Measurements from ENCODE around the gene CBLB.

Gene CBLB

GRCh38 chr3:105811518-105812193, 57.2 kb downstream of the CBLB start:
- H2BK5ac ChIP-seq (ENCODE audit: low read length), result no peak overlapping the region
- no CpG with 5 or more reads among the region's 10 CpGs for WGBS (ENCODE audit: extremely low coverage, insufficient coverage, low lambda C conversion rate)

GRCh38 chr3:105809208-105809888, 59.5 kb downstream of the CBLB start:
- no peak overlapping the region for H3K4me2 ChIP-seq (ENCODE audit: low read length)
- no peak for DNase-seq
- H3K9ac ChIP-seq (ENCODE audit: low read length), result no peak overlapping the region
- no peak overlapping the region for H4K5ac ChIP-seq (ENCODE audit: low read length)
- no peak overlapping the region for H3K27ac ChIP-seq (ENCODE audit: low read depth, low read length)
- no peak overlapping the region for H2BK15ac ChIP-seq (replicated peaks; ENCODE audit: low read depth)
- no peaks in the 10 kb centered on the region for H3K36me3 ChIP-seq (ENCODE audit: control insufficient read depth, insufficient read depth, low read length)
- no peaks in the 10 kb centered on the region for H3K79me1 ChIP-seq (ENCODE audit: low read length)
- H3K56ac ChIP-seq (ENCODE audit: low read length), result no peak overlapping the region
- no peak overlapping the region for H2BK5ac ChIP-seq (ENCODE audit: low read length)
- no peak overlapping the region for H3K23ac ChIP-seq (ENCODE audit: low read length)
- H2AK5ac ChIP-seq (ENCODE audit: low read length), result no peak overlapping the region
- no peaks in the 10 kb centered on the region for H3K4me1 ChIP-seq (ENCODE audit: control insufficient read depth, low read depth, low read length)
- no peaks in the 10 kb centered on the region for H3K27me3 ChIP-seq (ENCODE audit: insufficient read depth, low read length, poor library complexity)
- no peak overlapping the region for H2BK120ac ChIP-seq (ENCODE audit: low read depth, low read length)
- no peak overlapping the region for H4K8ac ChIP-seq (ENCODE audit: low read depth, low read length)
- H3K4ac ChIP-seq (ENCODE audit: low read depth, low read length), result no peak overlapping the region
- H3K18ac ChIP-seq (ENCODE audit: low read length), result no peak overlapping the region
- no CpG with 5 or more reads among the region's 2 CpGs for WGBS (ENCODE audit: extremely low coverage, insufficient coverage, low lambda C conversion rate)
- no peak overlapping the region for H3K4me3 ChIP-seq (ENCODE audit: low read length)
- no peaks in the 10 kb centered on the region for H3K79me2 ChIP-seq (ENCODE audit: control insufficient read depth, insufficient read depth, low read length)

More at GRCh38 chr3:105811518-105812193, 57.2 kb downstream of the CBLB start:
- H3K18ac ChIP-seq (ENCODE audit: low read length), result no peak overlapping the region
- H3K4me2 ChIP-seq (ENCODE audit: low read length), result no peak overlapping the region
- H3K27ac ChIP-seq (ENCODE audit: low read depth, low read length), result no peak overlapping the region
- H4K5ac ChIP-seq (ENCODE audit: low read length), result no peak overlapping the region
- no peaks in the 10 kb centered on the region for H3K79me1 ChIP-seq (ENCODE audit: low read length)
- H3K4me1 ChIP-seq (ENCODE audit: control insufficient read depth, low read depth, low read length), result no peaks in the 10 kb centered on the region
- H3K27me3 ChIP-seq (ENCODE audit: insufficient read depth, low read length, poor library complexity), result no peaks in the 10 kb centered on the region
- no peak overlapping the region for H2BK120ac ChIP-seq (ENCODE audit: low read depth, low read length)
- H3K4ac ChIP-seq (ENCODE audit: low read depth, low read length), result no peak overlapping the region
- no peak overlapping the region for H2BK15ac ChIP-seq (replicated peaks; ENCODE audit: low read depth)
- H3K4me3 ChIP-seq (ENCODE audit: low read length), result no peak overlapping the region
- no peaks in the 10 kb centered on the region for H3K36me3 ChIP-seq (ENCODE audit: control insufficient read depth, insufficient read depth, low read length)
- H2AK5ac ChIP-seq (ENCODE audit: low read length), result no peak overlapping the region
- no peaks in the 10 kb centered on the region for H3K79me2 ChIP-seq (ENCODE audit: control insufficient read depth, insufficient read depth, low read length)
- H3K23ac ChIP-seq (ENCODE audit: low read length), result no peak overlapping the region
- H4K8ac ChIP-seq (ENCODE audit: low read depth, low read length), result no peak overlapping the region
- no peak overlapping the region for H3K56ac ChIP-seq (ENCODE audit: low read length)
- no peak for DNase-seq
- no peak overlapping the region for H3K9ac ChIP-seq (ENCODE audit: low read length)

DNA sequence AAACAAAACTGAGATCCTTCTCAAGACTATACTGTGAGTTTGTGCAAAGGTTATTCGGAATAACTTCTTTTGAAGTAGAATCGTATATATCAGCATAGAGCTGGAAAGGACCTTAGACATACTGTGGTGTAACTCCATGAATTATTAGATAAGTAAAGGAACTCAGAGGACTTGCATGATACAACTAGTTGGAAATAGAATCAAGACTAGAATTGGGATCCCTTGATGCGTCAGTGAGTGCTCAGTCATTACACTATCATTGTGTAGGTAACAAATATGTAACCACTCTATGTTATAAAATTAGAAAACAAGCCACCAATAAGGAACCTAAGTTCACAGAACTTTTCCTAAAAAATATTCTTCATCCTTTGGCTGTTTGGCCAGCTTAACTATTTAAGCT, 61.1 kb downstream of the CBLB start:
- WGBS (ENCODE audit: extremely low coverage, insufficient coverage, low lambda C conversion rate), result no CpG with 5 or more reads among the region's 3 CpGs
- H3K4me2 ChIP-seq (ENCODE audit: low read length), result no peak overlapping the region
- DNase-seq, result no peak

GRCh38 chr3:105807146-105807545, 61.7 kb downstream of the CBLB start:
- Histone ChIP-seq H4K8ac (ENCODE audit: low read depth, low read length) (no peak overlapping the region), H3K23ac (ENCODE audit: low read length) (no peak overlapping the region), H3K56ac (ENCODE audit: low read length) (no peak overlapping the region), H3K4me3 (ENCODE audit: low read length) (no peak overlapping the region), H2BK15ac (replicated peaks; ENCODE audit: low read depth) (no peak overlapping the region), H3K79me1 (ENCODE audit: low read length) (no peaks in the 10 kb centered on the region), H3K27ac (ENCODE audit: low read depth, low read length) (no peak overlapping the region), H3K18ac (ENCODE audit: low read length) (no peak overlapping the region), H3K4me1 (ENCODE audit: control insufficient read depth, low read depth, low read length) (no peaks in the 10 kb centered on the region), H3K4ac (ENCODE audit: low read depth, low read length) (no peak overlapping the region), H2BK5ac (ENCODE audit: low read length) (no peak overlapping the region), H3K36me3 (ENCODE audit: control insufficient read depth, insufficient read depth, low read length) (no peaks in the 10 kb centered on the region), H3K79me2 (ENCODE audit: control insufficient read depth, insufficient read depth, low read length) (no peaks in the 10 kb centered on the region), H2AK5ac (ENCODE audit: low read length) (no peak overlapping the region), H2BK120ac (ENCODE audit: low read depth, low read length) (no peak overlapping the region), H3K27me3 (ENCODE audit: insufficient read depth, low read length, poor library complexity) (no peaks in the 10 kb centered on the region), H3K4me2 (ENCODE audit: low read length) (no peak overlapping the region), H4K5ac (ENCODE audit: low read length) (no peak overlapping the region), H3K9ac (ENCODE audit: low read length) (no peak overlapping the region)
- no peak for DNase-seq
- WGBS (ENCODE audit: extremely low coverage, insufficient coverage, low lambda C conversion rate), result no CpG with 5 or more reads among the region's 4 CpGs

More for the DNA sequence above, 61.1 kb downstream of the CBLB start:
- Histone ChIP-seq H3K27ac (ENCODE audit: low read depth, low read length) (no peak overlapping the region), H3K79me1 (ENCODE audit: low read length) (no peaks in the 10 kb centered on the region), H3K4me3 (ENCODE audit: low read length) (no peak overlapping the region), H3K4me1 (ENCODE audit: control insufficient read depth, low read depth, low read length) (no peaks in the 10 kb centered on the region), H2BK120ac (ENCODE audit: low read depth, low read length) (no peak overlapping the region), H2BK15ac (replicated peaks; ENCODE audit: low read depth) (no peak overlapping the region), H3K36me3 (ENCODE audit: control insufficient read depth, insufficient read depth, low read length) (no peaks in the 10 kb centered on the region), H4K5ac (ENCODE audit: low read length) (no peak overlapping the region), H3K56ac (ENCODE audit: low read length) (no peak overlapping the region), H3K9ac (ENCODE audit: low read length) (no peak overlapping the region), H3K23ac (ENCODE audit: low read length) (no peak overlapping the region), H3K18ac (ENCODE audit: low read length) (no peak overlapping the region), H2BK5ac (ENCODE audit: low read length) (no peak overlapping the region), H3K4ac (ENCODE audit: low read depth, low read length) (no peak overlapping the region), H3K27me3 (ENCODE audit: insufficient read depth, low read length, poor library complexity) (no peaks in the 10 kb centered on the region), H4K8ac (ENCODE audit: low read depth, low read length) (no peak overlapping the region), H3K79me2 (ENCODE audit: control insufficient read depth, insufficient read depth, low read length) (no peaks in the 10 kb centered on the region), H2AK5ac (ENCODE audit: low read length) (no peak overlapping the region)

DNA sequence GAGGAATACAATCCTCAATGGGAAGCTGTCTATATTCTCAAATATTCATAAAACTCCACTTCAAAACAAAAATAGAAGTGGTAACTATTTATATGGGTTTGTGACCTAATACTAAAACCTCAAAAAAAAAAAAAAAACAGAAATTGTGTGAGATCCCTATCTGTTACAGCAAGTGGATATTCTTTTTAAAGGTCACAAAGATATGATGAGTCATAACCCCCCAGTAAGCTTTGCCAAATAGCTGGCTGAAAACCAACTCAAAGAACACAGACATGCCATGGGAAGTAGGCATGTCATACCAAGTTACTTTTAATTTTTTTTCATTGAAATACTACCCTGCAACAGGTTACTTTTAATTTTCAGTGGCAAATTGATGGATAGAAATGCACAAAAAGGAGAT, 62.5 kb downstream of the CBLB start:
- Histone ChIP-seq H3K4ac (ENCODE audit: low read depth, low read length) (no peak overlapping the region), H3K56ac (ENCODE audit: low read length) (no peak overlapping the region), H2BK120ac (ENCODE audit: low read depth, low read length) (no peak overlapping the region), H3K18ac (ENCODE audit: low read length) (no peak overlapping the region), H3K27me3 (ENCODE audit: insufficient read depth, low read length, poor library complexity) (no peaks in the 10 kb centered on the region), H3K23ac (ENCODE audit: low read length) (no peak overlapping the region), H3K9ac (ENCODE audit: low read length) (no peak overlapping the region), H3K4me2 (ENCODE audit: low read length) (no peak overlapping the region), H2BK5ac (ENCODE audit: low read length) (no peak overlapping the region), H2AK5ac (ENCODE audit: low read length) (no peak overlapping the region), H3K4me1 (ENCODE audit: control insufficient read depth, low read depth, low read length) (no peaks in the 10 kb centered on the region), H3K4me3 (ENCODE audit: low read length) (no peak overlapping the region), H3K79me2 (ENCODE audit: control insufficient read depth, insufficient read depth, low read length) (no peaks in the 10 kb centered on the region), H3K79me1 (ENCODE audit: low read length) (no peaks in the 10 kb centered on the region), H4K5ac (ENCODE audit: low read length) (no peak overlapping the region), H3K27ac (ENCODE audit: low read depth, low read length) (no peak overlapping the region), H2BK15ac (replicated peaks; ENCODE audit: low read depth) (no peak overlapping the region), H3K36me3 (ENCODE audit: control insufficient read depth, insufficient read depth, low read length) (no peaks in the 10 kb centered on the region), H4K8ac (ENCODE audit: low read depth, low read length) (no peak overlapping the region)
- DNase-seq, result no peak

GRCh38 chr3:105805404-105805803, 63.4 kb downstream of the CBLB start:
- Histone ChIP-seq H3K4me3 (ENCODE audit: low read length) (no peak overlapping the region), H2AK5ac (ENCODE audit: low read length) (no peak overlapping the region), H3K27ac (ENCODE audit: low read depth, low read length) (no peak overlapping the region), H3K27me3 (ENCODE audit: insufficient read depth, low read length, poor library complexity) (no peaks in the 10 kb centered on the region), H3K4ac (ENCODE audit: low read depth, low read length) (no peak overlapping the region), H3K4me1 (ENCODE audit: control insufficient read depth, low read depth, low read length) (no peaks in the 10 kb centered on the region), H3K79me1 (ENCODE audit: low read length) (no peaks in the 10 kb centered on the region), H4K8ac (ENCODE audit: low read depth, low read length) (no peak overlapping the region), H3K18ac (ENCODE audit: low read length) (no peak overlapping the region), H2BK120ac (ENCODE audit: low read depth, low read length) (no peak overlapping the region), H3K23ac (ENCODE audit: low read length) (no peak overlapping the region), H3K36me3 (ENCODE audit: control insufficient read depth, insufficient read depth, low read length) (no peaks in the 10 kb centered on the region), H4K5ac (ENCODE audit: low read length) (no peak overlapping the region), H3K9ac (ENCODE audit: low read length) (no peak overlapping the region), H3K4me2 (ENCODE audit: low read length) (no peak overlapping the region), H3K56ac (ENCODE audit: low read length) (no peak overlapping the region), H2BK15ac (replicated peaks; ENCODE audit: low read depth) (no peak overlapping the region), H2BK5ac (ENCODE audit: low read length) (no peak overlapping the region), H3K79me2 (ENCODE audit: control insufficient read depth, insufficient read depth, low read length) (no peaks in the 10 kb centered on the region)
- DNase-seq, result no peak
- no CpG with 5 or more reads among the region's 7 CpGs for WGBS (ENCODE audit: extremely low coverage, insufficient coverage, low lambda C conversion rate)
